HG03175 (cell line): Measurements from ENCODE around the gene TRHDE.

Source experiments
- ATAC-seq: cut with Tn5 transposase; IDR thresholded peaks from one replicate; pipeline ENCODE4 v1.9.1; 2021; ENCODE audit warnings: mild to moderate bottlenecking, moderate library complexity; ENCODE audit not compliant: unreplicated experiment

Gene TRHDE

GRCh38 chr12:72307229-72307628, 35.1 kb downstream of the TRHDE start:
- no peak for ATAC-seq

- no peak for ATAC-seq
Observed at GRCh38 chr12:72311946-72312345, 39.8 kb downstream of the TRHDE start.

GRCh38 chr12:72313806-72314205, 41.6 kb downstream of the TRHDE start:
- no peak for ATAC-seq

- ATAC-seq, result no peak
Observed at GRCh38 chr12:72315858-72316257, 43.7 kb downstream of the TRHDE start.

GRCh38 chr12:72318341-72318740, 46.2 kb downstream of the TRHDE start:
- ATAC-seq, result no peak

GRCh38 chr12:72323881-72324280, 51.7 kb downstream of the TRHDE start:
- no peak for ATAC-seq

GRCh38 chr12:72330301-72330700, 58.1 kb downstream of the TRHDE start:
- no peak for ATAC-seq

GRCh38 chr12:72330784-72331183, 58.6 kb downstream of the TRHDE start:
- ATAC-seq, result no peak

- ATAC-seq, result no peak
Observed at GRCh38 chr12:72337382-72337781, 65.2 kb downstream of the TRHDE start.

- no peak for ATAC-seq
Observed at GRCh38 chr12:72337946-72338345, 65.8 kb downstream of the TRHDE start.

- no peak for ATAC-seq
Observed at GRCh38 chr12:72338437-72338836, 66.3 kb downstream of the TRHDE start.

- peak; percentile 92 for ATAC-seq
Observed at GRCh38 chr12:72346363-72346944, 74.3 kb downstream of the TRHDE start.

- no peak for ATAC-seq
Observed at GRCh38 chr12:72349491-72349890, 77.3 kb downstream of the TRHDE start.

GRCh38 chr12:72359416-72359815, 87.2 kb downstream of the TRHDE start:
- no peak for ATAC-seq

GRCh38 chr12:72365151-72365550, 93.0 kb downstream of the TRHDE start:
- ATAC-seq, result no peak

GRCh38 chr12:72366255-72366654, 94.1 kb downstream of the TRHDE start:
- no peak for ATAC-seq

GRCh38 chr12:72368298-72368697, 96.1 kb downstream of the TRHDE start:
- ATAC-seq, result no peak

GRCh38 chr12:72368719-72369422, 96.7 kb downstream of the TRHDE start:
- ATAC-seq, result no peak

GRCh38 chr12:72369423-72369959, 97.3 kb downstream of the TRHDE start:
- no peak for ATAC-seq

- no peak for ATAC-seq
Observed at GRCh38 chr12:72380441-72380840, 108.3 kb downstream of the TRHDE start.

GRCh38 chr12:72388322-72388721, 116.2 kb downstream of the TRHDE start:
- no peak for ATAC-seq

- no peak for ATAC-seq
Observed at GRCh38 chr12:72390146-72390545, 118.0 kb downstream of the TRHDE start.

GRCh38 chr12:72406111-72406510, 133.9 kb downstream of the TRHDE start:
- ATAC-seq, result no peak
